ENCODE data around the gene CCNL2.

The CCNL2 gene

GRCh38 chr1:1355416-1355815 lies 43.7 kb downstream of the CCNL2 start:
- DNase-seq = peak; percentile 85

GRCh38 chr1:1354271-1355247 lies 44.6 kb downstream of the CCNL2 start:
- peak; percentile 17 for DNase-seq

GRCh38 chr1:1353389-1354151 lies 45.6 kb downstream of the CCNL2 start:
- DNase-seq = peak; percentile 37

- DNase-seq = no peak
These were observed 46.2 kb downstream of the CCNL2 start for GRCh38 chr1:1352786-1353388.

- no peak for DNase-seq
These were observed 47.4 kb downstream of the CCNL2 start for GRCh38 chr1:1351511-1352427.

- DNase-seq = peak; percentile 95
These were observed 49.7 kb downstream of the CCNL2 start, which contains the start of gene DVL1 for GRCh38 chr1:1349256-1350012. Gene DVL1, minus strand, starts transcription at chr1:1349418. Its CDS starts 353 bp downstream, at chr1:1349065.

- no peak for DNase-seq
These were observed 50.5 kb downstream of the CCNL2 start for GRCh38 chr1:1348420-1349255.

GRCh38 chr1:1347663-1348419 lies 51.3 kb downstream of the CCNL2 start:
- DNase-seq = peak; percentile 72

- DNase-seq = no peak
These were observed 52.0 kb downstream of the CCNL2 start for GRCh38 chr1:1347026-1347595.

- no peak for DNase-seq
These were observed 52.6 kb downstream of the CCNL2 start for GRCh38 chr1:1346501-1346890.

- DNase-seq = no peak
These were observed 53.2 kb downstream of the CCNL2 start for GRCh38 chr1:1345860-1346500.

- no peak for DNase-seq
These were observed 53.8 kb downstream of the CCNL2 start for GRCh38 chr1:1345384-1345783.

- DNase-seq = peak; percentile 97
These were observed 54.3 kb downstream of the CCNL2 start for GRCh38 chr1:1344655-1345361.

- no peak for DNase-seq
These were observed 55.2 kb downstream of the CCNL2 start for GRCh38 chr1:1343811-1344421.

GRCh38 chr1:1342584-1343115 lies 56.5 kb downstream of the CCNL2 start:
- no peak for DNase-seq

GRCh38 chr1:1342061-1342562 lies 57.0 kb downstream of the CCNL2 start:
- DNase-seq = no peak

- DNase-seq = no peak
These were observed 57.5 kb downstream of the CCNL2 start for GRCh38 chr1:1341549-1342021.
